Measurements from ENCODE around the gene NET1.

- TF ChIP-seq CTCF (IDR thresholded peaks at IDR 0.05) = no peak
- TF ChIP-seq EZH2 (IDR thresholded peaks at IDR 0.05) = no peak
- no peak for TF ChIP-seq EZH2phosphoT487 (IDR thresholded peaks at IDR 0.05)
Measured at GRCh38 chr10:5485948-5486852, 73.8 kb downstream of the NET1 start.

Measured in neural progenitor cell (in vitro differentiated cells).